Keratinocyte (primary cell): Measurements from ENCODE around the gene PRRX1. TPM values are rescaled to one million over a fixed set of nuclear protein-coding genes. Genes with fewer than 3 reads are reported as not detected.
A peak's percentile ranks its signal among the peaks of the same experiment; 100 is the strongest.

Source experiments
- DNase-seq: peaks from one replicate; pipeline ENCODE4 v3.0.0-alpha.2; 2011; ENCODE audit warnings: low read depth, missing footprints, low spot score
- FAIRE-seq: peaks from 2 replicates; lab custom pipeline; 2011; peaks lifted over from hg19 to GRCh38; lab: Jason Lieb, UNC
- H2AFZ ChIP-seq: 2 replicates; pipeline ENCODE4 v1.6.0; 2012; ENCODE audit warnings: low read length, control low read depth, inconsistent platforms; ENCODE audit not compliant: control insufficient read depth
- H3K27ac ChIP-seq: 2 replicates; pipeline ENCODE4 v1.5.1; 2011; ENCODE audit warnings: low read length; ENCODE audit not compliant: control insufficient read depth, insufficient read depth
- H3K27me3 ChIP-seq: 3 replicates; pipeline ENCODE4 v1.6.0; 2011; ENCODE audit warnings: low read length; ENCODE audit not compliant: control insufficient read depth, insufficient read depth; ENCODE audit errors: extremely low read depth
- H3K36me3 ChIP-seq, 2 experiments: 2 replicates in 1 of 2; 3 replicates in 1 of 2; pipeline ENCODE4 v1.5.1; 2011; ENCODE audit warnings: low read length in 2 of 2, mild to moderate bottlenecking in 1 of 2; ENCODE audit not compliant: control insufficient read depth in 2 of 2, insufficient read depth in 2 of 2; ENCODE audit errors: extremely low read depth in 1 of 2
- H3K4me1 ChIP-seq: 3 replicates; pipeline ENCODE4 v1.5.1; 2011; ENCODE audit warnings: low read length; ENCODE audit not compliant: control insufficient read depth, insufficient read depth; ENCODE audit errors: extremely low read depth
- H3K4me2 ChIP-seq: 3 replicates; pipeline ENCODE4 v1.6.0; 2011; ENCODE audit warnings: low read depth, low read length; ENCODE audit not compliant: control insufficient read depth, insufficient read depth; ENCODE audit errors: extremely low read depth
- H3K4me3 ChIP-seq, 3 experiments: fragments of 200-600 bp in 1 of 3; sonication (generic) in 1 of 3; 2 replicates in 2 of 3; 3 replicates in 1 of 3; pipeline ENCODE4 v1.5.1; 2011 to 2016; ENCODE audit warnings: low read length in 3 of 3, mild to moderate bottlenecking in 3 of 3, control low read depth in 2 of 3, inconsistent platforms in 1 of 3, low read depth in 1 of 3, mixed read lengths in 1 of 3, mixed run types in 1 of 3, moderate library complexity in 1 of 3; ENCODE audit not compliant: control insufficient read depth in 2 of 3, insufficient read depth in 2 of 3; ENCODE audit errors: extremely low read depth in 1 of 3
- H3K79me2 ChIP-seq: 2 replicates; pipeline ENCODE4 v1.6.0; 2012; ENCODE audit warnings: low read length; ENCODE audit not compliant: control insufficient read depth, insufficient read depth
- H3K9ac ChIP-seq: 3 replicates; pipeline ENCODE4 v1.6.0; 2011; ENCODE audit warnings: low read length; ENCODE audit not compliant: control insufficient read depth, insufficient read depth; ENCODE audit errors: extremely low read depth
- H3K9me1 ChIP-seq: 3 replicates; pipeline ENCODE4 v1.6.0; 2011; ENCODE audit warnings: low read length; ENCODE audit not compliant: control insufficient read depth, insufficient read depth; ENCODE audit errors: extremely low read depth
- H3K9me3 ChIP-seq: 2 replicates; pipeline ENCODE4 v1.5.1; 2012; ENCODE audit warnings: low read depth, low read length; ENCODE audit not compliant: control insufficient read depth
- H4K20me1 ChIP-seq: 3 replicates; pipeline ENCODE4 v1.6.0; 2011; ENCODE audit warnings: low read length; ENCODE audit not compliant: control insufficient read depth, insufficient read depth; ENCODE audit errors: extremely low read depth
- EZH2 ChIP-seq: IDR thresholded peaks from one replicate; pipeline ENCODE4 v1.6.1; 2012; ENCODE audit warnings: inconsistent platforms, mild to moderate bottlenecking, low read length, moderate library complexity
- dilution Hi-C: fragments of 300-500 bp; cut with MboI; formaldehyde crosslinking; loops from one replicate; pipeline ENCODE4 v1.7.0; 2020; ENCODE audit warnings: low sequenced_read_pairs; ENCODE audit not compliant: extremely low pct_ligation_motif_present
- polyA plus RNA-seq, 5 experiments: library from polyadenylated mRNA; depleted of rRNA in 3 of 5; stranded (reverse) in 3 of 5; stranded (forward) in 1 of 5; unstranded in 1 of 5; fragments of >200 nt; gene quantifications; 1 replicate in 1 of 5; 2 replicates in 3 of 5; 3 replicates in 1 of 5; pipeline versions ENCODE4 v1.2.1 to v1.2.3, GENCODE V29; 2011 to 2012; ENCODE audit warnings: missing spikeins in 2 of 5, low read depth in 1 of 5, low replicate concordance in 1 of 5
- TF ChIP-seq, protein P1 (sequence below), 3 experiments: IDR thresholded peaks in 1 of 3; conservative IDR thresholded peaks in 1 of 3; optimal IDR thresholded peaks in 1 of 3; 2 replicates in 2 of 3; 3 replicates in 1 of 3; pipeline versions ENCODE3 to v1.5.1; 2011; ENCODE audit warnings: low read length in 3 of 3, mild to moderate bottlenecking in 3 of 3, moderate library complexity in 2 of 3, control low read depth in 1 of 3, inconsistent platforms in 1 of 3; ENCODE audit not compliant: insufficient read depth in 2 of 3; ENCODE audit errors: extremely low read depth in 1 of 3

Gene PRRX1
- polyA plus RNA-seq, 1 donor (not counting 4 experiments of a cell fraction or from before 2014, with no cell fraction given), result not detected

DNA sequence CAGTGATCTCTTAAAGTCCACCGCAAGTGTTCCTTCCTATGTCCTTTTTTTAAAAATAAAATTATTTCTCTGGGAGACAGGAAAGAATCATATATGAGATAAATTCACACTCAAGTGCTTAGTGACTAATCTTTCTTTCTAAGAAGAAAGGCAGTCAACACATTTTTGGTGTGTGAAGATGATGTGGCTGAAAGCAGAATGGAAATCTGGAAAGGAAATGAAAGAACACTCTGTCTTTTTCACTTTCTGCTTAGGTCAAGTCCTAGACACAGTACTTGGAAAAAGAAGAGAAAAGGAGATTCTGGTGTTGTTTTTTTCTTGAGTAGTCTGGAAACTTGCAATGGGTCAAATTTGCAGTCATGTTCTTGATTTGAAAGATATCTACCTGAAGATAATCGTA is 45.5 kb upstream of the PRRX1 start:
- no peak overlapping the region for H3K9ac ChIP-seq
- no peak overlapping the region for H2AFZ ChIP-seq
- no peak overlapping the region for H3K4me2 ChIP-seq
- no peaks in the 10 kb centered on the region for H3K79me2 ChIP-seq
- H3K9me1 ChIP-seq, result no peaks in the 10 kb centered on the region
- no peaks in the 10 kb centered on the region for H3K9me3 ChIP-seq
- H3K4me3 ChIP-seq, result no peak overlapping the region
- H3K27me3 ChIP-seq, result no peaks in the 10 kb centered on the region
- H3K27ac ChIP-seq, result no peak overlapping the region
- no peaks in the 10 kb centered on the region for H4K20me1 ChIP-seq
- TF ChIP-seq EZH2, result no peak
- TF ChIP-seq, protein P1, sequence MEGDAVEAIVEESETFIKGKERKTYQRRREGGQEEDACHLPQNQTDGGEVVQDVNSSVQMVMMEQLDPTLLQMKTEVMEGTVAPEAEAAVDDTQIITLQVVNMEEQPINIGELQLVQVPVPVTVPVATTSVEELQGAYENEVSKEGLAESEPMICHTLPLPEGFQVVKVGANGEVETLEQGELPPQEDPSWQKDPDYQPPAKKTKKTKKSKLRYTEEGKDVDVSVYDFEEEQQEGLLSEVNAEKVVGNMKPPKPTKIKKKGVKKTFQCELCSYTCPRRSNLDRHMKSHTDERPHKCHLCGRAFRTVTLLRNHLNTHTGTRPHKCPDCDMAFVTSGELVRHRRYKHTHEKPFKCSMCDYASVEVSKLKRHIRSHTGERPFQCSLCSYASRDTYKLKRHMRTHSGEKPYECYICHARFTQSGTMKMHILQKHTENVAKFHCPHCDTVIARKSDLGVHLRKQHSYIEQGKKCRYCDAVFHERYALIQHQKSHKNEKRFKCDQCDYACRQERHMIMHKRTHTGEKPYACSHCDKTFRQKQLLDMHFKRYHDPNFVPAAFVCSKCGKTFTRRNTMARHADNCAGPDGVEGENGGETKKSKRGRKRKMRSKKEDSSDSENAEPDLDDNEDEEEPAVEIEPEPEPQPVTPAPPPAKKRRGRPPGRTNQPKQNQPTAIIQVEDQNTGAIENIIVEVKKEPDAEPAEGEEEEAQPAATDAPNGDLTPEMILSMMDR (optimal IDR thresholded peaks at IDR 0.05 in 1 of 3, IDR thresholded peaks at IDR 0.05 in 1 of 3, conservative IDR thresholded peaks at IDR 0.05 in 1 of 3; ENCODE audit: extremely low read depth in 1 of 3, insufficient read depth in 2 of 3, low read length in 3 of 3), result no peak
- FAIRE-seq, result no peak
- DNase-seq, result no peak
- peaks cover 5% of the 10 kb centered on the region for H3K4me1 ChIP-seq
- dilution Hi-C loops, result no loop called here
- H3K36me3 ChIP-seq, result no peaks in the 10 kb centered on the region

DNA sequence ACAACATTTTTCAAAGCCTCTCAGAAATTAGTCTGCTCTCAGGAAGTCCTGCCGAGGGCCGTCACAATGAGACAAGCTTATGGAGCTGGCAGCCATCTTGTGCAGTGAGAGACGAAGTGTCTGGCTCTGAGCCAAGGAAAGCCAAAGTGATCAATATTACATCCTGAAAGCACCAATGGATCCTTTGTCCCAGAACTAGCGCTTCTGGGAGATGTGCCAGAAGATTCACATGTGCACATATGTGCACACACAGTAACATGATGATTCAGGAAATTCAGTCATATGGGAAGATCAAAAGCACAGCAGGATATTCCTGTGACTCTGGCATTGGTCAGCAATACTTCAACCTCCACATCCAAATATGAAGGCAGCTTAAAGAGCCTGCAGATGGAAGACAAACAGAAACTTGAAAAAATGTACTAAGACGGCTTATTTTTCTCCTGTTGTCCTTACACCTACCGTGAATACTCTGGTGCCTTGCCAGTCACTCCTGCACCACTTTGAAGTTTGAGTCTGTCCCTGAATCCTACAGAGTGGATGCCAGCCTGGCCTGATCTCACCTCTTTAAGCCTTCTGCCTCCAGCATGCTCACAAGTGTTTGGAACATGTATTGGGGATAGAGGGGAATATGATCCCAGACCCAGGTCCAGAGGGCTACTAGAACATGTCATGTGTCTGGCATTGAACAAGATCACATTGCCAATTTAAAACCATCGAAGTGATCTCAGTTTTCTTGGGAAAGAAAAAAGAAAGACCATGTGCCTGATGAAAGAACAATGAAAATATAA is 44.5 kb upstream of the PRRX1 start:
- H3K79me2 ChIP-seq, result no peaks in the 10 kb centered on the region
- no peaks in the 10 kb centered on the region for H3K9me3 ChIP-seq
- FAIRE-seq (peak; percentile 34), DNase-seq (peak; percentile 7)
- dilution Hi-C loops, result no loop called here
- H3K9ac ChIP-seq, result no peak overlapping the region
- no peaks in the 10 kb centered on the region for H3K27me3 ChIP-seq
- H3K27ac ChIP-seq, result no peak overlapping the region
- no peak overlapping the region for H3K4me2 ChIP-seq
- peaks cover 6% of the 10 kb centered on the region for H3K4me1 ChIP-seq
- no peak overlapping the region for H2AFZ ChIP-seq
- no peaks in the 10 kb centered on the region for H3K36me3 ChIP-seq
- TF ChIP-seq, protein P1 (optimal IDR thresholded peaks at IDR 0.05 in 1 of 3, IDR thresholded peaks at IDR 0.05 in 1 of 3, conservative IDR thresholded peaks at IDR 0.05 in 1 of 3; ENCODE audit: extremely low read depth in 1 of 3, insufficient read depth in 2 of 3, low read length in 3 of 3), result no peak
- no peak for TF ChIP-seq EZH2
- no peak overlapping the region for H3K4me3 ChIP-seq
- H4K20me1 ChIP-seq, result no peaks in the 10 kb centered on the region
- H3K9me1 ChIP-seq, result no peaks in the 10 kb centered on the region
